Measurements from ENCODE around the gene MYDGF.
A peak's percentile ranks its signal among the peaks of the same experiment; 100 is the strongest.

MYDGF gene

GRCh38 chr19:4709440-4710280 is 39.5 kb upstream of the MYDGF start:
- Histone ChIP-seq H3K27ac (ENCODE audit: low read depth, low read length) (no peak overlapping the region), H3K4me3 (ENCODE audit: low read length) (no peak overlapping the region), H3K4me1 (ENCODE audit: control insufficient read depth, insufficient read depth, low read length) (peaks cover 8% of the 10 kb centered on the region), H3K9ac (ENCODE audit: low read length) (no peak overlapping the region), H3K36me3 (ENCODE audit: control insufficient read depth, insufficient read depth, low read length) (peaks cover 13% of the 10 kb centered on the region), H3K27me3 (ENCODE audit: control insufficient read depth, insufficient read depth, low read length) (no peaks in the 10 kb centered on the region)

GRCh38 chr19:4707956-4708650 is 38.0 kb upstream of the MYDGF start:
- Histone ChIP-seq H3K36me3 (ENCODE audit: control insufficient read depth, insufficient read depth, low read length) (peaks cover 17% of the 10 kb centered on the region), H3K4me3 (ENCODE audit: low read length) (no peak overlapping the region), H3K4me1 (ENCODE audit: control insufficient read depth, insufficient read depth, low read length) (peaks cover 8% of the 10 kb centered on the region), H3K9ac (ENCODE audit: low read length) (no peak overlapping the region), H3K27ac (ENCODE audit: low read depth, low read length) (peak overlapping the region; percentile 48), H3K27me3 (ENCODE audit: control insufficient read depth, insufficient read depth, low read length) (no peaks in the 10 kb centered on the region)

DNA sequence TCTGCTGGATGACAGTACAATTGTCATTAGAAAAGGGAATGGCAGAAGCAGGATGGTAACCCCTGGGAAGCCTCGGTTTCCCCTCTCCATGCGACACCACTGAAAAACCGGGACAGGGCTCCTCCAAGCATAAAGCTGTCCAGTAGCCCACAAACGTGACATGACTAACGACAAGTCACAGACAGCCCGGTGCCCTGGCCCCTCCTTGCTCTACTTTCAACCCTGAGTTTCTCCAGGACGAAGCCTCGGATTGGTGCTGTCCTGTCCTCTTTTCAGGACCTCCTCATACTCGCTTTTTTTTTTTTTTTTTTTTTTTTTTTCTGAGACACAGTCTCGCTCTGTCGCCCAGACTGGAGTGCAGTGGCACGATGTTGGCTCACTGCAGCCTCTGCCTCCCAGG is 37.2 kb upstream of the MYDGF start:
- peaks cover 8% of the 10 kb centered on the region for H3K4me1 ChIP-seq (ENCODE audit: control insufficient read depth, insufficient read depth, low read length)
- H3K36me3 ChIP-seq (ENCODE audit: control insufficient read depth, insufficient read depth, low read length), result peaks cover 20% of the 10 kb centered on the region
- H3K27me3 ChIP-seq (ENCODE audit: control insufficient read depth, insufficient read depth, low read length), result no peaks in the 10 kb centered on the region
- H3K4me3 ChIP-seq (ENCODE audit: low read length), result no peak overlapping the region
- H3K9ac ChIP-seq (ENCODE audit: low read length), result no peak overlapping the region
- no peak overlapping the region for H3K27ac ChIP-seq (ENCODE audit: low read depth, low read length)

DNA sequence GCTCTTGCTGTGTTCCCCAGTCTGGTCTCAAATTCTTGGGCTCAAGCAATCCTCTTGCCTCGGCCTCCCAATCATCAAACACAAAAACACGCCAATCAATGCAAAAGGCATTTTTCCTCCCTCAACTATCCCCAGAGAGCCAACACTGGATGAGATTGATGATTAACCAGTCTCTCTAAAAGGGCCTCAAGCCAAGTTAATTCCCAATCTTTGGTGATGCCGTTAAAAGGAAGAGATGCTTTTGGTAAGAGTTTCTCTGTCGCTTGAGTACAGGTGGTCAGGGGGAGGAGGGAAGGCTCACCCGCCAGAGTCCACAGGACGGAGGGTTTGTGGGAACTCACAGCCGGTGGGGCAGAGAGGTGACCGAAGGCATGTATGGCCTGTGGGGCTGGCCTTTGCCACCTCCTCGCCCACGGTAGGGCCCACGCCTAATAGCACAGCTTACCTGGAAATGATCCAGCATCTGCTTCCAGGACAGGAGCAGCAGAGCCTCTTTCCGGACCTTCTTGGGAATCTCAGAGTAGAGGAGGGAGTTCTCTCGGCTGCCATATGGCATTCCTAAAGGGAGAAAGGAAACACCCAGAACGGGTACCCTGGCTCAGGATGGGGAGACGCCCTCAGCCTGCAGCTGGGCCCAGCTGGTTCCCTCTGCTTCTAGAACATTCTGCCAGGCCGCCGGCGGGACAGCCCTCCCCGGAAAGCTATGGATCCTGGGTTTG is 35.4 kb upstream of the MYDGF start:
- Histone ChIP-seq H3K36me3 (ENCODE audit: control insufficient read depth, insufficient read depth, low read length) (peaks cover 23% of the 10 kb centered on the region), H3K9ac (ENCODE audit: low read length) (no peak overlapping the region), H3K27me3 (ENCODE audit: control insufficient read depth, insufficient read depth, low read length) (no peaks in the 10 kb centered on the region), H3K4me3 (ENCODE audit: low read length) (no peak overlapping the region), H3K4me1 (ENCODE audit: control insufficient read depth, insufficient read depth, low read length) (peaks cover 8% of the 10 kb centered on the region), H3K27ac (ENCODE audit: low read depth, low read length) (no peak overlapping the region)

GRCh38 chr19:4704317-4704673 is 34.2 kb upstream of the MYDGF start:
- H3K27ac ChIP-seq (ENCODE audit: low read depth, low read length), result no peak overlapping the region
- H3K9ac ChIP-seq (ENCODE audit: low read length), result no peak overlapping the region
- peaks cover 8% of the 10 kb centered on the region for H3K4me1 ChIP-seq (ENCODE audit: control insufficient read depth, insufficient read depth, low read length)
- H3K36me3 ChIP-seq (ENCODE audit: control insufficient read depth, insufficient read depth, low read length), result peaks cover 27% of the 10 kb centered on the region
- H3K4me3 ChIP-seq (ENCODE audit: low read length), result no peak overlapping the region
- H3K27me3 ChIP-seq (ENCODE audit: control insufficient read depth, insufficient read depth, low read length), result no peaks in the 10 kb centered on the region

DNA sequence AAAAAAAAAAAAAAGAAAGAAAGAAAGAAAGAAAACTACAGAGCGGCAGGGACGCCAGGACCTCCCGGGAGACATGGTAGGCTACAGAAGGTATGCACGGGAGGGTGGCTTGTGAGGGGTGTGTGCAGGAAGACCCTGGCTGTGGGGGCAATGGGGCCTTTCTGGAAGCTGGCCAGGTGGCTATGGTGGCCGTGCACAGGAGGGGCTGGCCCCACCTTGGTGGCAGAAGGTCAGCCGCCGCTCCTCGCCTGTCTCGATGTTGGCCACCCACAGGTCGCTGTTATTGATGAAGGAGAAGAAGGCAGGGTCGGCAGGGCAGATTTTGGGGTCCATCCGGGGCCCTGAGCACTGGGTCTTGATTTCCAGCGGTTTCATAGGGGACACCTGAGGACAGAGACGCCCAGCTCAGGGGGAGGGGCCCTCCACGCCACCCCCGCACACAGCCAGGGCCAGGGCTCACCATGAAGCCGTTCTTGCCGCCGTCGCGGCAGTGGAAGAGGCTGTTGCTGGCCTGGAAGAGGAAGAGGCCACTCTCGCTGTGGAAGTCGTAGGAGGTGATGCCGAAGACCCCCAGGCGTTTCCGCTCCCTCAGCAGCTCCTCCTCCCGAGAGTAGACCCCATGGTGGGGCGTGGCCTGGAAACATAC is 33.7 kb upstream of the MYDGF start:
- Histone ChIP-seq H3K4me1 (ENCODE audit: control insufficient read depth, insufficient read depth, low read length) (peaks cover 8% of the 10 kb centered on the region), H3K27ac (ENCODE audit: low read depth, low read length) (no peak overlapping the region), H3K9ac (ENCODE audit: low read length) (no peak overlapping the region), H3K27me3 (ENCODE audit: control insufficient read depth, insufficient read depth, low read length) (no peaks in the 10 kb centered on the region), H3K4me3 (ENCODE audit: low read length) (no peak overlapping the region), H3K36me3 (ENCODE audit: control insufficient read depth, insufficient read depth, low read length) (peaks cover 30% of the 10 kb centered on the region)

DNA sequence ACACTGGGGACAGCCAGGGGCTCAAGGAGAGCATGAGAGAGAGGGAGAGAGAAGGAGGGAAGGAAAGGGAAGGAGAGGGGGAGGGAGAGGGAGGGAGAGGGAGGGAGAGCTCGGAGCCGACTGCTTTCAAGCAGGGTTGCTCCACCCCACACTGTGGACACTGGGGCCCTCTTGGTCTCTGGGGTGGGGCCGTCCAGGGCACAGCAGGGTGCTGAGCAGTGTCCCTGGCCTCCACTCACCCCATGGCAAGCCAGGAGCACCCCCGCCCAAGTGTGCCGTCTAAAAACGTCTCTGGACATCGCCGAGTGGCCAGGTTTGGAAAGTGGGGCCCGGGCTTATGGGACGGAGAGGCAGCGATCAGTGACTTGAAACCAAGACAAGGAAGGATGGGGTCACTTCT is 32.6 kb upstream of the MYDGF start:
- Histone ChIP-seq H3K36me3 (ENCODE audit: control insufficient read depth, insufficient read depth, low read length) (peaks cover 35% of the 10 kb centered on the region), H3K9ac (ENCODE audit: low read length) (no peak overlapping the region), H3K4me3 (ENCODE audit: low read length) (no peak overlapping the region), H3K27ac (ENCODE audit: low read depth, low read length) (no peak overlapping the region), H3K4me1 (ENCODE audit: control insufficient read depth, insufficient read depth, low read length) (peaks cover 4% of the 10 kb centered on the region), H3K27me3 (ENCODE audit: control insufficient read depth, insufficient read depth, low read length) (no peaks in the 10 kb centered on the region)

- H3K9ac ChIP-seq (ENCODE audit: low read length), result no peak overlapping the region
- H3K27me3 ChIP-seq (ENCODE audit: control insufficient read depth, insufficient read depth, low read length), result no peaks in the 10 kb centered on the region
- H3K4me1 ChIP-seq (ENCODE audit: control insufficient read depth, insufficient read depth, low read length), result no peaks in the 10 kb centered on the region
- peaks cover 42% of the 10 kb centered on the region for H3K36me3 ChIP-seq (ENCODE audit: control insufficient read depth, insufficient read depth, low read length)
- H3K27ac ChIP-seq (ENCODE audit: low read depth, low read length), result no peak overlapping the region
- H3K4me3 ChIP-seq (ENCODE audit: low read length), result no peak overlapping the region
Observed at GRCh38 chr19:4701557-4701956, 31.4 kb upstream of the MYDGF start.

GRCh38 chr19:4700693-4700970 is 30.5 kb upstream of the MYDGF start:
- Histone ChIP-seq H3K4me1 (ENCODE audit: control insufficient read depth, insufficient read depth, low read length) (no peaks in the 10 kb centered on the region), H3K36me3 (ENCODE audit: control insufficient read depth, insufficient read depth, low read length) (peaks cover 43% of the 10 kb centered on the region)

DNA sequence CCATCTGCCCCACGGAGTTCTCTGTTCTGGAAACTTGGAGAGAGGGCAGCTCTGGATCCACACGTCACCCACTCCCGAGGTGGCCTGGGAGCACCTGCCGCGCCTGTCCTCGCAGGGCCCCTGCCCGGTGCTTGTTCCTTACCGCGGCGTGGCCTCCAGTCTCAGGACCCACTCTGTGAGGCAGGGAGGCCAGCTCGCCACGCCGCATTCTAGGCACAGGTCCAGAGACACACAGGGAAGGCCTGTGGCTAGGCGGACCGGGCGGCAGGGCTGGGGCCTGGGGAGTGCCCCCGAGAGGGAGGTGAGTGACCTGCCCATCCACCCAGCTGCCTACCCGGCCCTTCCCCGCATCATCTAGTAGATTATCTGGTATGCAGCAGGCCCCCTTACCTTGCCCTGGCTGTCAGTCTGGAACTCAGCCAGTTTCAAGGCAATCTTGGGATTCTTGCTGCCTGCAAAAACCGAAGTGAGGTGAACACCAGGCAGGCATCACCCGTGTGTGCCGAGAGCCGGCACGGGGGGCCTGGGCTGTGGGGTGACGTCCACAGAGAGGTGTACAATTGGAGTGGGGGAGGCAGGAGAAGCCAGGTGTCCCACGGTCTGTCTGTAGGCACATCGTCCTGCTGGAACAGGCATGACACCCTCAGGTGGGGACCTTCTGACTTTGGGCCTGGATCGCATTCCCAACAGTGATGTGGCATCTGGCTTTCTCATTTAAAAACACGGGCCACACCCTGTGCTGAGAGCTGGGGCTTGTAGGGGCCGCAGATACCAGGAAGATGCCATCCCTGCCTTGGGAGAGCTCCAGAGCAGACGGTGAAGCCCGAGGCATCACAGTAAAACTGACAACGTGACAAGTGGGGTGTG is 29.9 kb upstream of the MYDGF start:
- Histone ChIP-seq H3K36me3 (ENCODE audit: control insufficient read depth, insufficient read depth, low read length) (peaks cover 49% of the 10 kb centered on the region), H3K4me3 (ENCODE audit: low read length) (no peak overlapping the region), H3K27ac (ENCODE audit: low read depth, low read length) (no peak overlapping the region), H3K4me1 (ENCODE audit: control insufficient read depth, insufficient read depth, low read length) (no peaks in the 10 kb centered on the region), H3K27me3 (ENCODE audit: control insufficient read depth, insufficient read depth, low read length) (no peaks in the 10 kb centered on the region), H3K9ac (ENCODE audit: low read length) (no peak overlapping the region)

More at GRCh38 chr19:4700693-4700970, 30.5 kb upstream of the MYDGF start:
- Histone ChIP-seq H3K9ac (ENCODE audit: low read length) (no peak overlapping the region), H3K27me3 (ENCODE audit: control insufficient read depth, insufficient read depth, low read length) (no peaks in the 10 kb centered on the region), H3K4me3 (ENCODE audit: low read length) (no peak overlapping the region), H3K27ac (ENCODE audit: low read depth, low read length) (no peak overlapping the region)

DNA sequence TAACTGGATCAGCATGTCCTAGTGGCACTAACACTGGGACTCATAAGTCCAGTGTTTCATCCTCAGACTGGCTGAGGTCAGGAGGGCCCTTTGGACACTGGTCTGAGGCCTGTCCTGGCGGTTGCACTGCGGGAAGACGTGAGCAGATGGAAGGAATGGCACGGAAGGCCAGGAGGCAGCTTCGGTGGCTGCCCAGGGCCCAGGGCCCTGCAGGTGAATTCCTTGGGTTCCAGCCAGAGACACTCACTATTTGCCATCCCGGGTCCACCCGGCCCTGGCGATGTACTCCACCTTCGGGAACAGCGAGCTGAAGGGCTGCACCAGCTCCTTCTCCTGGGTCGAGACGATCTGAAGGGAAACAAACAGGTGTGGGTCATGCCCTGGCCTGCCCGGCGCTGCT is 27.2 kb upstream of the MYDGF start:
- peaks cover 57% of the 10 kb centered on the region for H3K36me3 ChIP-seq (ENCODE audit: control insufficient read depth, insufficient read depth, low read length)
- H3K27me3 ChIP-seq (ENCODE audit: control insufficient read depth, insufficient read depth, low read length), result no peaks in the 10 kb centered on the region
- no peak overlapping the region for H3K9ac ChIP-seq (ENCODE audit: low read length)
- H3K27ac ChIP-seq (ENCODE audit: low read depth, low read length), result no peak overlapping the region
- H3K4me3 ChIP-seq (ENCODE audit: low read length), result no peak overlapping the region
- no peaks in the 10 kb centered on the region for H3K4me1 ChIP-seq (ENCODE audit: control insufficient read depth, insufficient read depth, low read length)

Data from rectal smooth muscle tissue (tissue), 1 donor.